NCI-H2171 treated with DMSO at 0.1 percent for 48 hours (cell line): ENCODE measurements around the gene ZP2.
"Not testable (repeated sequence)": the region's sequence is repeated elsewhere in the genome, so short reads cannot be mapped to it uniquely, and the experiment has no call there.

Experiments
- DNase-seq: peaks from one replicate; lab custom pipeline; 2025; lab: John Stamatoyannopoulos, UW

ZP2 gene

DNA sequence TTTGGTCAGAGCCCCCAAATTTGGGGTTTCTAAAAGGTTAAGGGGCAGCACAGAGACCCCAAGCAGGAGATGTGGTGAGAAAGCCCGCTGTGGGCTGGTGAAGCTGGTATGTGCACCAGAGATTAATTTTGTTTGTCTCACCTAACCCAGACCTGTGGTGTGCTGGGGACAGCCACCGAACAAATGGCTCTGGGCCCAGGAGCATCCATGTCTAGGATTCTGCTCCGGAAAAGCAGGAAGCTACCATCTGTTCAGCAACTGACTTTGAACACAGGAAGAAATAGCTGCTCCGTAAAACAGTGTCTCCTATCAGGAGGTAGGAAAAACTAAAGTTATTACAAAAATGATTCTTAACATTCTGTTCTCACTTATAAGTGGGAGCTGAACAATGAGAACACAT is 2.7 kb upstream of the ZP2 start:
- no peak for DNase-seq

GRCh38 chr16:21208446-21209230 is 2.7 kb downstream of the ZP2 start:
- no peak for DNase-seq

DNA sequence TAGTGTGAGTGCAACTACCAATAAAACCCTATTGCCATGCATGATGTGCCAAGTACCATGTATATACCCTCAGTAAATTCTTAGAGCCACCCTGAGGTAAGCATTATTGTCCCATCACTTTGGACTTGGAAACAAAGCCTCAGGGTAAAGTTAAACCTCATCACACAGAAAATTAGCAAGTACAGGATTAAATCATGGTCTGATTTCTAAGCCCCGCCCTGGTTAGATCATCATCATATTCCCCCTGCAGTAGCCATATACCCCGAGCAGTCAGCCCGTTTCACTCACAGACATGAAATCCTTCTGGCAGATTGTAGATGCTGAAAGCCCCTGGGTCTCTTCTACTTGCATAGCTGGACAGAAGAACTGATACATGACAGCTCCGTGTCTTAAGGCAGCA is 4.8 kb downstream of the ZP2 start:
- DNase-seq: no peak

GRCh38 chr16:21205303-21205702 is 6.1 kb downstream of the ZP2 start:
- no peak for DNase-seq

- DNase-seq: no peak
Observed at GRCh38 chr16:21203155-21203797, 8.1 kb downstream of the ZP2 start.

- no peak for DNase-seq
Observed at GRCh38 chr16:21199607-21200218, 11.7 kb downstream of the ZP2 start.

- no peak for DNase-seq
Observed at GRCh38 chr16:21197621-21198020, 13.8 kb downstream of the ZP2 start.

- no peak for DNase-seq
Observed at GRCh38 chr16:21197112-21197511, 14.3 kb downstream of the ZP2 start.

DNA sequence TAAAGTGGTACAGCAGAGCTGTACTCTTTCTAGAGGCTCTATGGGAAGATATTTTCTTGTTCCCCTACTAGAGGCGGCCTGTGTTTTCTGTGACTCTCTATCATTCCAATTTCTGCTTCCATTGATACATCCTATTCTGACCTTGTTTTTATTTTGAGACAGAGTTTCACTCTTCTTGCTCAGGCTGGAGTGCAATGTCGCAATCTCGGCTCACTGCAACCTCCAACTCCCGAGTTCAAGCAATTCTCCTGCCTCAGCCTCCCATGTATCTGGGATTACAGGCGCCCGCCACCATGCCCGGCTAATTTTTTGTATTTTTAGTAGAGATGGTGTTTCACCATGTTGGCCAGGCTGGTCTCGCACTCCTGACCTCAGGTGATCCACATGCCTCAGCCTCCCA is 16.0 kb downstream of the ZP2 start:
- DNase-seq: not testable (repeated sequence)

DNA sequence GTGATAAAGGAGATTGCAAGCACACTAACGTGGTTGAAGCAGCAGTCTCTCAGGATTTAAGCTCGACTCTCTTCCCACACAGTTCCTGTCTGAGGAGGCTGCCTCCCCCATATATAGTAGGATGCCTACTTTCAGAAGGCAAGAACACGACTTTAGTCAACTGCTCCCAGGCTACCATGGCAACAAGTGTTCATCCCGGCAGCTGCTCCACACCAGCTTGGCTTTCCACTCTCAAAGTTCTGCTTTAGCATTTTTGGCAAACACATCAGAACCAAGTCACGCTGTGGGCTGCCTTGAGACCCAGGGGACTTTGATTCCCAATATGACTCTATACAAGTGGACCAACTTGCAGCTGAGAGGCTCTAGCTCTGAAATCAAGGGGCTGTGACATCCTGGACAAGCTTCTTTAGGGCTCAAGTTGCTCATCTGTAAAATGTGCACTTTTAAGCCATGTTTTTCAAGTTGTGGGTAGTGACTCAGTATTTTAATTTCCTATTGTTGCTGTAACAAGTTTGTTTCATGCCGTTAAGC is 16.5 kb downstream of the ZP2 start:
- no peak for DNase-seq

GRCh38 chr16:21192991-21193390 is 18.4 kb downstream of the ZP2 start:
- no peak for DNase-seq

DNA sequence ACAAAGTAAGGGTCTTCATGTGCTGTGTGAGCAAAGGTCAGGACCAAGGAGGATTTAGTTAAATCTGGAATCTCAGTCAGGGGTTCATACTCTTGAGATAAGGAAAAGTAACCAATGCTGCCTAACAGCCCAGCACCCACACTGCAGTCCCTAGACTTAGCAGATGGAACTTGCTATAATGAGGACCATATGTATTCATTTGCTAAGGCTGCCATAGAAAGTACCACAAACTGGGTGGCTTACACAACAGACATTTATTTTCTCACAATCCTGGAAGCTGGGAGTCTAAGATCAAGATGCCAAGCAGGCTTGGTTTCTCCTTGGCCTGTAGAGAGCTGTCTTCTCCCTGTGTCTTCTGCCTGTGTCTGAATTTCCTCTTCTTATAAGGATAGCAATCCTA is 20.8 kb downstream of the ZP2 start:
- no peak for DNase-seq

DNA sequence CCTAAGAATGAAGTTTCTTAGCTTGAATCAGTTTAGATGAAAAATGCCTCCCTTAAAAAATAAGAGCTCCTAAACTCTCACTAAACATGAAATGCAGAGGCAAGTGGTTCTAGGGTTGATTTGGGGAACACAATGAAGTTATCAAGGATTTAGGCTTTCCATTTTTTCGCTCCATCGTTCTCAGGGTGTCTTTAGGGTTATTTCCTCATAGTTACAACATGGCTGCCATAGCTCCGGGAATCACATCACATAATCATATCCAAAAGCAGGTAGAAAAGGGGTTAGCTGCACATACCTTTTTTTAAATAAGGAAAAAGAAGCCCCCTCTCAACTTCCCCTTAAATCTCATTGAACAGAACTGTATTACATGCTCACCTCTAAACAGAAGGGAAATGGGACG is 21.4 kb downstream of the ZP2 start:
- DNase-seq: no peak

- no peak for DNase-seq
Observed at GRCh38 chr16:21189311-21189710, 22.1 kb downstream of the ZP2 start.

DNA sequence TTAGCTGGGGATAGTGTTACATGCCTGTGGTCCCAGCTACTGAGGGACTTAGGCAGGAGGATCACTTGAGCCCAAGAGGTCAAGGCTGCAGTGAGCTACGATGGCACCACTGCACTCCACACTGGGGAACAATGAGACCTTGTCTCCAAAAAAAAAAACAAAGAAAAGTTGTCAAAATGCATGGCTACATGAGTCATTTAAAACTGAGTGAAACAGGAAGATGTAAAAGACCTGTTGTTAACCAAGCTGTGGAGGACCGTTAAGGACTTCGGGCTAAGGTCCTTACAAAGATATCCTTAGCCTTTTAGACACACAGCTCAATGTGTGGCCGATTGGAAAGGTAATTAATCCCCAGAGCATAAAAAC is 25.1 kb downstream of the ZP2 start:
- DNase-seq: no peak

GRCh38 chr16:21185659-21186325 is 25.6 kb downstream of the ZP2 start:
- no peak for DNase-seq

- no peak for DNase-seq
Observed at GRCh38 chr16:21184834-21185233, 26.5 kb downstream of the ZP2 start.

- no peak for DNase-seq
Observed at GRCh38 chr16:21183995-21184394, 27.4 kb downstream of the ZP2 start.

- DNase-seq: no peak
Observed at GRCh38 chr16:21179983-21180365, 31.4 kb downstream of the ZP2 start.

DNA sequence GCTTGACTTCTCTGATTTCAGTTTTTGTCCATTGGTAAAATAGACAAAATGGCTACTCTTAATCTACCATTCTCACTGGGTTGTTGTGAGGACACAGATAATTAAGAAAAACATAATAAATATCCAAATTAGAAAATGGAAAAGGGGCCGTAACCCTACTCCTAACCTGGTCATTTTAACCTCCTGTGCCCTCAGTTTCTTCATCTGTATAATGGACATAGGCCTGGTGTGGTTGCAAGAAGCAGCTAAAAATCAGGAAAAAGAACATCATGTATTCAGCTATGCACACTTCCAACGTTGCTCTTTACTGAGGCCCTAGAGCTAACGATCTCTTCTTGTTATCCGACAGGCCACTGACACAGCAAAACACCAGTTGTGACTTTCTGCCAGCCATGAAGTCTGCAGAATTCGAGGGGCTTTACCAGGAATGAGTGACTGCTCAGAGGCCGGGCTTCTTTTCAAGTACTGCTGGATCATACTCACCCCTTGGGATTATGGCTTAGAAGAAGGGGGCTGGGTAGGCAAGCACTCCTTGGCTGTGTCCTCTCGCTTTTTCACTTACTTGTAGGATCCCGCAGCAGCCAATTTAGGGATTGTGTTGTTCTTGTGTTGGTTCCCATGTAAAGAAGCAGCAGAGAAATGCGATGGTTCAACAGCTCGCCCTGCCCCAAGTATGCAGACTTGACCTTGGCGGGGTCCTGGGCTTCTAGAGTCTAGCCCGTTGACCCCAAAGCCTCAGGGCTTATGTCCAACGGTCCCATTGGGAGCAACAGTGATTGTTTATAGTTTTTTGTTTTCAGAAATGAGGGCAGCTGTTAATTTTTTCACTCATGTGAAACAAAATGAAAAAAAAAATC is 32.0 kb downstream of the ZP2 start:
- DNase-seq: no peak

GRCh38 chr16:21175397-21175796 is 36.0 kb downstream of the ZP2 start:
- no peak for DNase-seq

DNA sequence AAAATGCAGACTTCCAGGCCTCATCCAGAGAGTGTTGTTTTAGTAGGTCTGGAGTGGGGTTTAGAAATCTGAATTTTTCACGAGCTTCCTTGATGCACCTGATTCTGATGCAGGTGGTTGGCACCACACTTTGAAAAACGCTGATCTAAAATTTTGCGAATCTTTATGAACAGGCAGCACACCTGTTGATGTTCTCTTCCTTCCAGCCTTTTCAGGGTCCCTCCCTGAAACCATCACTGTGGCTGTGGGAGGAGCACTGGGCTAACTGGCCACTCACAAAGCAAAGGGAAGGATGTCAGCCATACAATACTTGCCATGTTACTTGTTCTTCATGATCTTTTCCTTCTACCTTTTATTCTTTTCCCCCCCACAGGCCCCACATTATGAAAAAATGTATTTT is 38.7 kb downstream of the ZP2 start:
- DNase-seq: no peak
